GM12891 (cell line): Measurements from ENCODE around the gene ZNF391.
"Not testable (repeated sequence)": the region's sequence is repeated elsewhere in the genome, so short reads cannot be mapped to it uniquely, and the experiment has no call there.

Experiments used
- DNase-seq: peaks from one replicate; pipeline ENCODE4 v3.0.0; 2011; ENCODE audit warnings: low spot score; ENCODE audit not compliant: insufficient read length
- FAIRE-seq: peaks from 2 replicates; lab custom pipeline; 2011; peaks lifted over from hg19 to GRCh38; lab: Jason Lieb, UNC
- PAX5 ChIP-seq: IDR thresholded peaks from 2 replicates; pipeline ENCODE4 v1.6.1; 2011; ENCODE audit warnings: low read length, moderate library complexity, mild to moderate bottlenecking; ENCODE audit not compliant: insufficient read depth, severe bottlenecking
- POLR2A ChIP-seq: IDR thresholded peaks from 2 replicates; pipeline ENCODE4 v1.6.1; 2011; ENCODE audit warnings: low read depth, low read length, control low read depth
- POLR2AphosphoS5 ChIP-seq: IDR thresholded peaks from 2 replicates; pipeline ENCODE4 v1.6.1; 2011; ENCODE audit warnings: low read depth, low read length, control low read depth
- POU2F2 ChIP-seq: IDR thresholded peaks from 2 replicates; pipeline ENCODE4 v1.6.1; 2011; ENCODE audit warnings: low read depth, mild to moderate bottlenecking, control low read depth, low read length, moderate library complexity
- SPI1 ChIP-seq: IDR thresholded peaks from 2 replicates; pipeline ENCODE4 v1.6.1; 2011; ENCODE audit warnings: low read depth, low read length, control low read depth
- TAF1 ChIP-seq: IDR thresholded peaks from 2 replicates; pipeline ENCODE4 v1.6.1; 2011; ENCODE audit warnings: low read depth, low read length, control low read depth

The ZNF391 gene

DNA sequence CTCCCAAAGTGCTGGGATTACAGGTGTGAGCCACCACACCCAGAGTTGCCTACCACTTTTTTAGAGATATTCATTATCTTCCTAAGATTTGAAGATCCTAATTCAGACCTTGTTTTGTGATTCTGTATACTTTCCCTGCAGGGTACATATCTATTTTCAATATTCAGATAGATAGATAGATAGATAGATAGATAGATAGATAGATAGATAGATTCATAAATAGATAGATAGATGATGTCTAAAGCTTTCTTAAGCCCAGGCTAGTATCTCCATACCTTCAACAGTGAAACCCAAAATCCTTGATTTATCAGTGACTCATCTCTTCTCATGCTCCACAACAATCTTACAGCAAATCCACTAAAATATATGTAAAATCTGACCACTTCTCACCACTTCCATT, 30.8 kb downstream of the ZNF391 start:
- DNase-seq (no peak), FAIRE-seq (no peak)
- TF ChIP-seq POLR2AphosphoS5 (no peak), SPI1 (no peak), POLR2A (no peak), POU2F2 (no peak), PAX5 (no peak), TAF1 (no peak)

DNA sequence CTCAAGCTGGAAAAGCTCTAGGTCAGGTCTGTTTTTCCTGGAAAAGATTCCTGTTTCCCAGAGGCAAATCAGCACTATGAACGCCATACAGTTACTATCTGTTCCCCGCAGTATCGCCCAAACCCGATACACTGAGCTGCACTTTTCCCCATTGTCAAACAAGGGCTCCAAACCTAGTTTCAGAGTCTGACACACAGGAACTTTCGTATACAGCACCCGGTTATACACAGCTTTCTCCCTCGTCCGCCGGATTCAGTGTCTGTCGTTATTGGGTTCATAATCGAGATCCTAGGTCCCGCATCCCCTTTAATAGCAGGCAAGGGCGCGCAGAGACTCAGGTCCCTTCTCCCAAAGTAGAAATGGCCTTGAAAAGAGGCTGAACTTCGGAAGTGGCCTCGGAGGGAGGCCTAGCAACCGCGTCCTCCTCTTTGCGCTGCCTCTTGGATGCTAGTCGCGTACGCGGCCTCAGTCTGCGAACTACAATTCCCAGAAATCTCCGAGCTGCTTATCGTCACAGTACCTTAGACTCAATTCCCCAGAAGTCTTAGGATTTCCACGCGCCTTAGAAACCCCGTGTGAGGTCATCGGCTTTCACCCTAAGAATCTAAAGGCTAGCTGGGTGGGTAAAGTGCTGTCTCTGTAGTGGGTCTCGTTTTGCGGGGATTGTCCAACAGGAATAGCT, 34.2 kb downstream of the ZNF391 start:
- FAIRE-seq (no peak), DNase-seq (no peak)
- TF ChIP-seq PAX5 = no peak
- no peak for TF ChIP-seq POLR2AphosphoS5
- no peak for TF ChIP-seq SPI1
- TF ChIP-seq TAF1 = no peak
- no peak for TF ChIP-seq POU2F2
- no peak for TF ChIP-seq POLR2A

DNA sequence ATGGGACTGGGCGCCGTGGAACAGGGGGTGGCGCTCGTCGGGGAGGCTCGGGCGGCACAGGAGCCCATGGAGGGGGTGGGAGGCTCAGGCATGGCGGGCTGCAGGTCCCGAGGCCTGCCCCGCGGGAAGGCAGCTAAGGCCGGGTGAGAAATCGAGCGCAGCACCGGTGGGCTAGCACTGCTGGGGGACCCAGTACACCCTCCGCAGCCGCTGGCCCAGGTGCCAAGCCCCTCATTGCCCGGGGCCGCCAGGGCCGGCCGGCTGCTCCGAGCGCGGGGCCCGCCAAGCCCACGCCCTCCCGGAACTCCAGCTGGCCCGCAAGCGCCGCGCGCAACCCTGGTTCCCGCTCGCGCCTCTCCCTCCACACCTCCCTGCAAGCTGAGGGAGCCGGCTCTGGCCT, 36.3 kb downstream of the ZNF391 start:
- not testable (repeated sequence) for FAIRE-seq, DNase-seq

DNA sequence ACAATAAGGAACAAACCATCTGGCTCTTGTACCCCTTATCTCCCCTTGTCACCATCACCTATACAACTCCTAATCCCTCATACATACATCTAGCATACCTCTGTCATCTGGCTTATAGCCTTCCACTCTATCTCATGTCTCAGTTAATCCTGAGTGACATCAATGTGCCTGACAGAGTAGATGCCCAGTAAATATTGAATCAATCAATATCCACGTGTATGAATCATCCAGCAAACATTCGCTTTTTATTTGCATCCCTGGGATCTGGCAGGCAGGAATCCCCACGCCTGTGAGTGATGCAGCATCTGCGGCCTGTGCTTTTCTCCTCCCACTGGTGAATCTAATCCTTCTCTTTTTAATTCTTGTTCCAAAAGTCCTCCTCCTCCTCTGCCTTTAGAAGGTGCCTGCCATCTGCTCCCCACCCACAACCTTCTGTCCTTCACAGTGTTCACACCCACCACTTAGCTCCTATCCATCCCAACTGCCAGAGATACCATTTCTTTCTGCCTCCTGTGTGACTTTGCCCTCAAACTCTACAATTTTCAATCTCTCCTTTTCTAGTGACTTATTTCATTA, 37.6 kb downstream of the ZNF391 start:
- no peak for TF ChIP-seq PAX5
- no peak for FAIRE-seq
- DNase-seq = no peak

DNA sequence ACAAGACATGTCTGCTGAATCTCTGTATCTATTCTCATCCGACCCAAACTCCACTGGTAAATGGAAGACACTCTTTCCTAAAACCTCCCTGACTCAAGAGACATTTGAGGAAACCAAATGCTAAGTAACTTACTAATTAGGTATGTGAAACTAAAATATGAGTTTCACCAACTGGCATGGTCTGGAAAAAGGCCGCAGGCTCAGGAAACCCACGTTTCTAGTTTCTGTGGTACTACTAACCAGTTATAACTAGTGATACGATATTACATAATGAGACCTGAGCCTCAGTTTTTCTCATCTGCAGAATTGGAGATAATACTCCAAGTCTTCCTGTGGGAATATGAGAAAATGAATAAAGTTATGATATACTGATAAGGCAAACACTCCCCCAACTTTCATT, 39.9 kb downstream of the ZNF391 start:
- DNase-seq (no peak), FAIRE-seq (no peak)
- no peak for TF ChIP-seq PAX5

DNA sequence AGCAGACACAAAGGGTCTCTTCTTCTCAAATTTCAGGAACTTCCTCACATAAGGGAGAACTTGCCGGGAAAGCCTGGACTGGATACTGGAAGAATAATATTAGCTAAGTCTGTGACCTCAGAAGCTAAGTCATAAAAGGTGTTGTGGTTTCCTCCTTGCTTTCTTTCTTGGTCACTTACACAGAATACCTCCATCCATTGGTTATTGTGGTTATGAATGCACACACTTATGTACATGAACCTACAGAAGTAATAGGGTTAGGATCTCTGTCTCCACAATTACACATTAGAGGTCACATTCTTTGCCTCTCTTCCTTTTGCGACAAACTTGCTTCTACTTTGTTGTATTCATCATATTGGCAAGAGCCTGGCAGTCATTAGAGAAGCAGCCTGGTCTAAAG, 40.4 kb downstream of the ZNF391 start:
- TF ChIP-seq SPI1 (no peak), POLR2AphosphoS5 (no peak), POU2F2 (no peak), TAF1 (no peak), PAX5 (no peak), POLR2A (no peak)
- DNase-seq (no peak), FAIRE-seq (no peak)

DNA sequence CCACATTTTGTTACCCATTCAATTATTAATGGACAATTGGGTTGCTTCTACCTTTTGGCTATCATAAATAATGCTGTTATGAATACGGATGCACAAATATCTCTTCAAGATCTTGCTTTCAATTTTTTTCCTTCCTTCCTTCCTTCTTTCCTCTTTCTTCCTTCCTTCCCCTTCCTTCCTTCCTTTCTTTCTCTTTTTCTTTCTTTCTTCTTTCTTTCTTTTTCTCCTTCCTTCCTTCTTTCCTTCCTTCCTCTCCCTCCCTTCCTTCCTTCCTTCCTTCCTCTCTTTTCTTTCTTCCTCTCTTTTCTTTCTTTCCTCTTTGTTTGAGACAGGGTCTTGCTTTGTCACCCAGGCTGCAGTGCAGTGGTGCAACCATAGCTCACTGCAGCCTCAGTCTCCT, 45.2 kb downstream of the ZNF391 start:
- no peak for DNase-seq
- no peak for FAIRE-seq
- TF ChIP-seq POLR2AphosphoS5 (no peak), POLR2A (no peak), SPI1 (no peak), POU2F2 (no peak), PAX5 (no peak), TAF1 (no peak)

DNA sequence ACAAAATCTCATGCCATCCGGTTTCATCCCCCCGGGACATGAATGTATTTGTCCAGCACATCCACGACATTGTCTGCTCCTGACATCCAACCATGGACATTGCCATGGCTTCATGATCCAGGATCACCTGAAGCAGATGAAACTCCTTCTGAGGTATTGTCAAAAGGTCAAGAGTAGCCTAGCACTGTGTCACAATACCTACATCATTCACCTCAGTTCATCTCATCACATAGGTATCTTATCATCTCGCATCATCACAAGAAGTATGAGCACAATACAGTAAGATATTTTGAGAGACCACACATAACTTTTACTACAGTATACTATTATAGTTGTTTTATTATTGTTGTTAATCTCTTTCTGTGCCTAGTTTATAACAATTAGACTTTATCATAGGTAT, 50.8 kb downstream of the ZNF391 start:
- TF ChIP-seq TAF1 = no peak
- no peak for TF ChIP-seq POU2F2
- no peak for TF ChIP-seq SPI1
- no peak for TF ChIP-seq POLR2AphosphoS5
- no peak for TF ChIP-seq PAX5
- TF ChIP-seq POLR2A = no peak
- FAIRE-seq (no peak), DNase-seq (no peak)

DNA sequence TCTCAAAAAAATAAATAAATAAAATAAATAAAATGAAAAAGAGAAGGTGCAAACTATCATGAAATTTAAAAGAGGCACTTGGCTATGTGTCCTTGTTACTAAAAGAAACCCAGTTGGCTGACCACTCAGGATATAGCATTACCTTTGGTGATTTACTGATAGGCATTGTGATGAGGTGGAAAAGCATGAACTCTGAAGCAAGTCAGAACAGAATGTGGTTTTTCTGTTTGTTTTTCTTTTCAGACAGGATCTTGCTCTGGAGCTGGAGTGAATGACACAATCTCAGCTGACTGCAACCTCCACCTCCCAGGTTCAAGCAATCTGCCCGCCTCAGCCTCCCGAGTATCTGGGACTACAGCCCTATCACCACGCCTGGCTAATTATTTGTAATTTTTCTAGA, 52.4 kb downstream of the ZNF391 start:
- DNase-seq = no peak
- no peak for FAIRE-seq
- TF ChIP-seq POU2F2 = no peak
- no peak for TF ChIP-seq POLR2A
- no peak for TF ChIP-seq POLR2AphosphoS5
- no peak for TF ChIP-seq SPI1
- no peak for TF ChIP-seq TAF1
- no peak for TF ChIP-seq PAX5

DNA sequence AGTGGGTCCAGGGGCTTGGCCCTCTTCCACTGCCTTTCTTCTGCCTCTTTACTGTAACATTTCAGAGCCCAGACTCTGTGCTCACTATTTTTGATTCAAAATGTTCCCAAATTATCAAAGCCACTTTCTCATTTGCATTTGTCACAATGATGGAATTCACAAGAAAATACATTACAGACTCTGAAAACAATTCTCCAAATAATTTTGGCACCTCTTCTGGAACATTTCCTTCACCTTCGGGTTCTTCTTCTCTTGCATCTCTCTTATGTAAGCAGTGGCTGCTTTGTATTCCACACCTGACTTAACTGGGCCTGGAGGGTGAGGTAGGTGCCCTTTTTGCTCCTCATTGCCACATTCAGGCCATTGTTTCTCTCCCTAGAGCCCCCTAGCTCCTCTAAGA, 54.4 kb downstream of the ZNF391 start:
- TF ChIP-seq POLR2AphosphoS5 (no peak), SPI1 (no peak), POLR2A (no peak), POU2F2 (no peak), PAX5 (no peak), TAF1 (no peak)
- DNase-seq (no peak), FAIRE-seq (no peak)
